A549 (cell line): Measurements from ENCODE around the gene HNF1B.

ENCODE experiments used
- CBX8 ChIP-seq: fragments of 200-600 bp; sonication (generic); IDR thresholded peaks from 2 replicates; pipeline ENCODE4 v1.6.1; 2016
- CHD2 ChIP-seq: fragments of 150-350 bp; IDR thresholded peaks from 2 replicates; pipeline ENCODE4 v1.6.1; 2014; ENCODE audit warnings: low read length; ENCODE audit not compliant: partially characterized antibody
- EP300 ChIP-seq, 2 experiments: fragments of >200 bp; sonication (Bioruptor Twin); formaldehyde crosslinking; IDR thresholded peaks; 2 replicates in 1 of 2; 3 replicates in 1 of 2; pipeline ENCODE4 v1.6.1; 2016 to 2017
- FOSL2 ChIP-seq, 2 experiments: fragments of 450-650 bp in 1 of 2; fragments of >200 bp in 1 of 2; sonication (Bioruptor Twin) in 1 of 2; formaldehyde crosslinking; IDR thresholded peaks; 2 replicates each; pipeline versions ENCODE4 v1.5.0 to v1.6.1; 2016 to 2020; ENCODE audit warnings: mild to moderate bottlenecking in 1 of 2, moderate library complexity in 1 of 2
- GATA3 ChIP-seq: IDR thresholded peaks from 2 replicates; pipeline ENCODE4 v1.6.1; 2012; ENCODE audit warnings: borderline replicate concordance
- JUNB ChIP-seq: fragments of >200 bp; sonication (Bioruptor Twin); formaldehyde crosslinking; IDR thresholded peaks from 2 replicates; pipeline ENCODE4 v1.6.1; 2016
- PBX3 ChIP-seq: IDR thresholded peaks from 2 replicates; pipeline ENCODE4 v1.6.1; 2012
- PHF8 ChIP-seq: fragments of 200-600 bp; sonication (generic); IDR thresholded peaks from 2 replicates; pipeline ENCODE4 v1.6.1; 2016; ENCODE audit warnings: low read depth, mild to moderate bottlenecking, antibody characterized with exemption, moderate library complexity, borderline replicate concordance
- POLR2A ChIP-seq: IDR thresholded peaks from 2 replicates; pipeline ENCODE4 v1.6.1; 2012; ENCODE audit warnings: mild to moderate bottlenecking, low read length
- RARB ChIP-seq: fragments of 250-450 bp; sonication (Bioruptor Pico); IDR thresholded peaks from 2 replicates; pipeline ENCODE4 v1.8.0; 2021; ENCODE audit warnings: mild to moderate bottlenecking, moderate library complexity
- TF ChIP-seq, protein P1 (sequence below): fragments of >200 bp; sonication (Bioruptor Twin); formaldehyde crosslinking; IDR thresholded peaks from 3 replicates; pipeline ENCODE4 v1.5.1; 2016
- TF ChIP-seq, protein P2 (sequence below): fragments of >200 bp; sonication (Bioruptor Twin); formaldehyde crosslinking; IDR thresholded peaks from 3 replicates; pipeline ENCODE4 v1.6.1; 2016

GRCh38 chr17:37737081-37737480 lies 7.8 kb downstream of the HNF1B start:
- no peak for TF ChIP-seq JUNB
- no peak for TF ChIP-seq CHD2
- TF ChIP-seq POLR2A: no peak
- TF ChIP-seq, protein P1, sequence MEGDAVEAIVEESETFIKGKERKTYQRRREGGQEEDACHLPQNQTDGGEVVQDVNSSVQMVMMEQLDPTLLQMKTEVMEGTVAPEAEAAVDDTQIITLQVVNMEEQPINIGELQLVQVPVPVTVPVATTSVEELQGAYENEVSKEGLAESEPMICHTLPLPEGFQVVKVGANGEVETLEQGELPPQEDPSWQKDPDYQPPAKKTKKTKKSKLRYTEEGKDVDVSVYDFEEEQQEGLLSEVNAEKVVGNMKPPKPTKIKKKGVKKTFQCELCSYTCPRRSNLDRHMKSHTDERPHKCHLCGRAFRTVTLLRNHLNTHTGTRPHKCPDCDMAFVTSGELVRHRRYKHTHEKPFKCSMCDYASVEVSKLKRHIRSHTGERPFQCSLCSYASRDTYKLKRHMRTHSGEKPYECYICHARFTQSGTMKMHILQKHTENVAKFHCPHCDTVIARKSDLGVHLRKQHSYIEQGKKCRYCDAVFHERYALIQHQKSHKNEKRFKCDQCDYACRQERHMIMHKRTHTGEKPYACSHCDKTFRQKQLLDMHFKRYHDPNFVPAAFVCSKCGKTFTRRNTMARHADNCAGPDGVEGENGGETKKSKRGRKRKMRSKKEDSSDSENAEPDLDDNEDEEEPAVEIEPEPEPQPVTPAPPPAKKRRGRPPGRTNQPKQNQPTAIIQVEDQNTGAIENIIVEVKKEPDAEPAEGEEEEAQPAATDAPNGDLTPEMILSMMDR: peak; percentile 65
- no peak for TF ChIP-seq RARB (CRISPR knock-in tag)
- TF ChIP-seq PHF8: no peak
- TF ChIP-seq GATA3: no peak
- TF ChIP-seq PBX3: no peak
- TF ChIP-seq EP300 (IDR thresholded peaks at IDR 0.05): no peak
- TF ChIP-seq FOSL2 (IDR thresholded peaks at IDR 0.05): no peak
- no peak for TF ChIP-seq FOSL2 (CRISPR knock-in tag; IDR thresholded peaks at IDR 0.05)
- TF ChIP-seq, protein P2, sequence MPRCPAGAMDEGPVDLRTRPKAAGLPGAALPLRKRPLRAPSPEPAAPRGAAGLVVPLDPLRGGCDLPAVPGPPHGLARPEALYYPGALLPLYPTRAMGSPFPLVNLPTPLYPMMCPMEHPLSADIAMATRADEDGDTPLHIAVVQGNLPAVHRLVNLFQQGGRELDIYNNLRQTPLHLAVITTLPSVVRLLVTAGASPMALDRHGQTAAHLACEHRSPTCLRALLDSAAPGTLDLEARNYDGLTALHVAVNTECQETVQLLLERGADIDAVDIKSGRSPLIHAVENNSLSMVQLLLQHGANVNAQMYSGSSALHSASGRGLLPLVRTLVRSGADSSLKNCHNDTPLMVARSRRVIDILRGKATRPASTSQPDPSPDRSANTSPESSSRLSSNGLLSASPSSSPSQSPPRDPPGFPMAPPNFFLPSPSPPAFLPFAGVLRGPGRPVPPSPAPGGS: no peak
- no peak for TF ChIP-seq CBX8
